OCI-M2 (cell line): ENCODE results near the gene CBX4.

Experiments
- DNase-seq: peaks from one replicate; lab custom pipeline; 2025; ENCODE audit not compliant: unreplicated experiment; lab: John Stamatoyannopoulos, UW

Gene CBX4

DNA sequence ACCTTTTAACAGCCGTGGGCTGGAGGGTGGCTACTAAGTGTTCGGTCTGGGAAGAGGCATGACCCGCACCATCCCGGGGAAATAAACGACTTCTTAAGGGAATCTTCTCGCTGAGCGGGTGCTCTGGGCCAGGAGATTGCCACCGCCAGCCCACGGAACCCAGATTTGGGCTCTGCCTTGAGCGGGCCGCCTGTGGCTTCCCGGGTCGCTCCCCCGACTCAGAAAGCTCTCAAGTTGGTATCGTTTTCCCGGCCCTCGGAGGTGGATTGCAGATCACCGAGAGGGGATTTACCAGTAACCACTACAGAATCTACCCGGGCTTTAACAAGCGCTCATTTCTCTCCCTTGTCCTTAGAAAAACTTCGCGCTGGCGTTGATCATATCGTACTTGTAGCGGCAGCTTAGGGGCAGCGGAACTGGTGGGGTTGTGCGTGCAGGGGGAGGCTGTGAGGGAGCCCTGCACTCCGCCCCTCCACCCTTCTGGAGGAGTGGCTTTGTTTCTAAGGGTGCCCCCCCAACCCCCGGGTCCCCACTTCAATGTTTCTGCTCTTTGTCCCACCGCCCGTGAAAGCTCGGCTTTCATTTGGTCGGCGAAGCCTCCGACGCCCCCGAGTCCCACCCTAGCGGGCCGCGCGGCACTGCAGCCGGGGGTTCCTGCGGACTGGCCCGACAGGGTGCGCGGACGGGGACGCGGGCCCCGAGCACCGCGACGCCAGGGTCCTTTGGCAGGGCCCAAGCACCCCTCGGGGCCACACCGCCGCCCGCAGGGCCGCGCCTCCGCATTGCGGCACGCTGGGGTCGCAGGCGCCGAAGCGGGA lies 3.6 kb upstream of the CBX4 start:
- no peak for DNase-seq

DNA sequence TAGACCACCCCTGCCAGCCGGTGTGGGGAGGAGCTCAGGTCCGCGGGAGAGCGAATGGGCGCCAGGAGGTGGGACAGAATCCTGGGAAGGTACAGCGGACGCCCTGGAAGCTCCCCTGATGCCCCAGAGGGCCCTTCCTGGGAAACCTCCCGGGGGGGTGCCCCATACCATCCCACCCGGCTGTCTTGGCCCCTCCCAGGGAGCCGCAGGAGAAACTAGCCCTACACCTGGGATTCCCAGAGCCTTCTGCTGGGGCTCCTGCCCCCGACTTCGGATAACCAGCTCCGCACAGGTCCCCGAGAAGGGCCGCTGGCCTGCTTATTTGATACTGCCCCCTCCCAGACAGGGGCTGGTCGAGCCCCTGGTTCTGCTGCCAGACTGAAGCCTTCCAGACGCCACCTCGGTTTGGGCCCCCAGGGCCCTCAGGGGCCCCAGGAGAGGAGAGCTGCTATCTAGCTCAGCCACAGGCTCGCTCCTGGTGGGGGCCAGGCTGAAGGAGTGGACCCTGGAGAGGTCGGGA lies 3.0 kb upstream of the CBX4 start:
- DNase-seq: no peak

DNA sequence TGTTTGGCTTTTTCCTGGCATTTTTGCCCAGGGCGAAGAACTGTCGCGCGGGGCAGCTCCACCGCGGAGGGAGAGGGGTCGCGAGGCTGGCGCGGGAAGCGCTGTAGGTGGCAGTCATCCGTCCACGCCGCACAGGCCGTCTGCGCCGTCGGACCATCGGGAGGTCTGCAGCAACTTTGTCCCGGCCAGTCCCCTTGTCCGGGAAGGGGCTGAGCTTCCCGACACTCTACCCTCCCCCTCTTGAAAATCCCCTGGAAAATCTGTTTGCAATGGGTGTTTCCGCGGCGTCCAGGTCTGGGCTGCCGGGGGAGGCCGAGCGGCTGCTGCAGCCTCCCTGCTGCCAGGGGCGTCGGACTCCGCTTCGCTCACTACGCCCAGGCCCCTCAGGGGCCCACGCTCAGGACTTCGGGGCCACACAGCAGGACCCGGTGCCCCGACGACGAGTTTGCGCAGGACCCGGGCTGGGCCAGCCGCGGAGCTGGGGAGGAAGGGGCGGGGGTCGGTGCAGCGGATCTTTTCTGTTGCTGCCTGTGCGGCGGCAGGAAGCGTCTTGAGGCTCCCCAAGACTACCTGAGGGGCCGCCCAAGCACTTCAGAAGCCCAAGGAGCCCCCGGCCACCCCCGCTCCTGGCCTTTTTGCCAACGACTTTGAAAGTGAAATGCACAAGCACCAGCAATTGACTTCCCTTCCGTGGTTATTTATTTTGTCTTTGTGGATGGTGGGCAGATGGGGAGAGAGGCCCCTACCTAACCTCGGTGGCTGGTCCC lies 2.3 kb upstream of the CBX4 start:
- DNase-seq: no peak

DNA sequence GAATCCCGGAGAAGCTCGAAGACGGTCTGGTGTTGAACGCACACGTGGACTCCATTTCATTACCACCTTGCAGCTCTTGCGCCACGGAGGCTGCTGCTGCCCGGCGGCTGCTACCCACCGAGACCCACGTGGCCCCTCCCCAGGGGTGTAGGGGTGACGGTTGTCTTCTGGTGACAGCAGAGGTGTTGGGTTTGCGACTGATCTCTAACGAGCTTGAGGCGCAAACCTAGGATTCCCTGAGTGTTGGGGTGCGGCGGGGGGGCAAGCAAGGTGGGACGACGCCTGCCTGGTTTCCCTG lies 1.7 kb upstream of the CBX4 start:
- DNase-seq: no peak

DNA sequence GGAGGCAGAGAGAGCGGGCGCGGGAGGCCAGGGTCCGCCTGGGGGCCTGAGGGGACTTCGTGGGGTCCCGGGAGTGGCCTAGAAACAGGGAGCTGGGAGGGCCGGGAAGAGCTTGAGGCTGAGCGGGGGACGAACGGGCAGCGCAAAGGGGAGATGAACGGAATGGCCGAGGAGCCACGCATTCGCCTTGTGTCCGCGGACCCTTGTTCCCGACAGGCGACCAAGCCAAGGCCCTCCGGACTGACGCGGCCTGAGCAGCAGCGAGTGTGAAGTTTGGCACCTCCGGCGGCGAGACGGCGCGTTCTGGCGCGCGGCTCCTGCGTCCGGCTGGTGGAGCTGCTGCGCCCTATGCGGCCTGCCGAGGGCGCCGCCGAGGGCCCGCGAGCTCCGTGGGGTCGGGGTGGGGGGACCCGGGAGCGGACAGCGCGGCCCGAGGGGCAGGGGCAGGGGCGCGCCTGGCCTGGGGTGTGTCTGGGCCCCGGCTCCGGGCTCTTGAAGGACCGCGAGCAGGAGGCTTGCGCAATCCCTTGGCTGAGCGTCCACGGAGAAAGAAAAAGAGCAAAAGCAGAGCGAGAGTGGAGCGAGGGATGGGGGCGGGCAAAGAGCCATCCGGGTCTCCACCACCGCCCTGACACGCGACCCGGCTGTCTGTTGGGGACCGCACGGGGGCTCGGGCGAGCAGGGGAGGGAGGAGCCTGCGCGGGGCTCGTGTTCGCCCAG lies 1.2 kb upstream of the CBX4 start:
- DNase-seq: no peak

DNA sequence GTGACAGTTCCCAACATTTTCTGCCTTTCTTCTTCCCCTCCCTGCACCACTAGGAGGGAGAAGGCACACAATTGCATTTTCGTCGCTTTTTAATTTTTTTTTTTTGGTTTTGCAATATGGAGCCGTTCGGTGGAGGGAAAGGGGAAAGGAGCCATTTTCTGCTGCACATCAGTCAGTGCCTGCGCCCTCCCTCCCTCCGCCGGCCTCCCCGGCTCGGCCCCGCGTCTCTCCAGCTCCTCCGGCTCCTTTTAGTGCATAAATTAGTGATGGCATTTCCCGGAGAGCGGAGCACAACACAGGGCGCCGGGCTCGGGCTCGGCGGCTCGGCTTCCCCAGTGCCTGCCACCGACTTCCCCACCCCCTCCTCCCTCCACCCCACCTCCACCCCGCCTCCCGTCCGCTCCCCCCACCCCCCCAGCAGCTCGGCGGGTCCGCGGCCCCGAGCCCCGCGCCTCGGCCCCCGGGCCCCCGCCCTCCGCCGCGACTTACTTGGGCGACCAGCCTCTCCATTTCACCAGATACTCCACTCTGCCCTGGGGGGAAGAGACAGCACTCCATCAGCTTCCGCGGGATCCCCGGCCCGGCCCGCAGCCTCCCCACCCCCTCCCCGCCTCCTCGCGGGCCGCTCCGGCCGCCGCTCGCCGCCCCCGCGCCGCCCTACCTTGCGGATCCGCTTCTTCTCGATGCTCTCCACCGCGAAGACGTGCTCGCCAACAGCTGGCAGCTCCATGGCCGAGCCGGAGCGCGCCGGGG lies 542 bp downstream of the CBX4 start:
- DNase-seq: no peak

DNA sequence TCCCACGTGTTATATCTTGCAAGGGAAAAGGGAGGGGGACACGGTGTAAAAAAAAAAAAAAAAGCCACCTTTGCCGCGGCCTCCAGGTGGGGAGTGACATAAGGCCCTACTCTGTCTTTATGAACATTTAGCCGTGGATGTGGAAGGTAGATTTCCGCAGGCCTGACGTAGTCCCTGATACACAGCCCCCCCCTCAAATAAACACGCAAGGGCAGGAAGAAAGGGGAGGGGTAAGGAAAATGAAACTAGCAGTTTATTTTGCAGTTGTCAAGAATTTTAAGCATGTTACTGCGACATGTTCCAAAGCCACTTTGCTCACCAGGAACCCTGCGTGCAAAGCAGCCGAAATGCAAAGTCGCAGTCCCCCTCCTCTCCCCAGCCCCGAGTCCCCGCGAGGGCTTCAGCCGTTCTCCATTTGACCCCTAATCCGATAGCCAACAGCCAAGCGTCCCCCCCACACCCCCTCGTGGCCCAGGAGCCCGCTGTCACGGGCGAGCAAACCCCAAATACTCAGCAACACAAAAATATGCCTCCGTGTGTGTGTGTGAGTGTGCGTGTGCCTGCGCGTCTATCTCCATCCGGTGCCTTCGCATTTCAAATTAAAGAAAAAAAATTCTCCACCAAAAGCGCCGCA lies 1.2 kb downstream of the CBX4 start:
- DNase-seq: no peak

DNA sequence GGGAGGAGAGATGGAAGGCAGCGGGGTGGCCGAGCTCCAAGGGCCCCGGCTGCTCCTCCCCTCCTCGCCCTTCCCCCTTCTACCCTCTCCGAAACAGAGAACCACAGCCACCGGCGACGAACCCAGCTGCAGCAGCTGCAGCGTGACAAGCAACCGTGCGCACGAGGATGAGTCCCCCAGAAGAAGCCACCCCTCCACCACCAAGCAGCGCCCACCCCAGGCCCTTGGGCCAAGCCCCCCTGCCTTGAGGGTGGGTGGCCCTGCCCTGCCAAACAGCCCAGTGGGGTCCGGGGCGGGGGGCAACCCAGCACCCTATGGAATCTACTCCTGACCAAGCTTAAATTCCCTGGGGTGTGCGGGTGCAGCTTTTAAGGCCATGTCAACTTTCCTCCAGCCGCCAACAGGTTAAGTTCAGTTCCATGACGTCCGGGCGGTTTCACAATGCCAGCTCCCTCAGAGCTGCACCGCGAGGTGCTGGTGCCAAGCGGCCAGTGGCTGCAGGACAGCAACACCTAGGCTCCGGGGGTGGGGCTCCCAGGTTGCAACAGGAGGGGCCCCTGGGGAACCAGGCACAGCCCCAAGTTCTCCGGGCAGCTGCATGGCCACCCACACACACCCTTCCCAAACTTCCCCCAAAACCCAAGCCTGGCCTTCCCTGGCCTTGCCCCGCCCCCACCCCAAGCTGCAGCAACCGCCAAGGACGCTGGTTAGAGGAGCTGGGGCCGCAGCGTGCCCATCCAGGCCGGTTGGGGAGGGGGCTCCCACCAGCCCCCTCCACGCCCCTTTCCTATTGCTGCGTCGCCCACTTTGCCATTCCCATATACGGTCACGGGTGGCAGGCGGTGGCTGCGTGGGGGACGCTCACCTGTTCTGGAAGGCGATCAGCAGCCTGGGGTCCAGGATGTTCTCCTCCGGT lies 2.0 kb downstream of the CBX4 start:
- DNase-seq: no peak

DNA sequence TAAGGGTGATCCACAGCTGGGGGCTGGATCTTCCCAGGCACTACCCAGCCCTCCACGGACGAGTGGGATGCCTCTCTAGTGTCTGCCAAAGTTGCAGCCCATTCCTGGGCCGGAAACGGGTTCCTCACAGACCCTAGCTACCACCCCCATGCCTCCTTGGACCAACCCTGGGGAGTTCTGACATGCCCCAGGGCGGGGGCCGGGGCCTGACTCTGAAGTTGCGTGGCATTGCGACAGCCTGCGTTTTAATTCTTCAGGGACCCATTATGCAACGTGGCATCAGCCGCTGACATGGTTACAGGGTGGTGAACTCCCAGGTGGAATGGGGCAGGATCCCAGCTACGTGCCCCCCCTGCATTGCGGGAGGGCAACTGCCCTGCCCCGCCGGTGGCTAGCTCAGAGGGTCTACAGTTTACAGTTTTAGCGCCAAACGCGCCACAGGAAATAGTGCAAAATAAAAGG lies 2.7 kb downstream of the CBX4 start:
- no peak for DNase-seq

DNA sequence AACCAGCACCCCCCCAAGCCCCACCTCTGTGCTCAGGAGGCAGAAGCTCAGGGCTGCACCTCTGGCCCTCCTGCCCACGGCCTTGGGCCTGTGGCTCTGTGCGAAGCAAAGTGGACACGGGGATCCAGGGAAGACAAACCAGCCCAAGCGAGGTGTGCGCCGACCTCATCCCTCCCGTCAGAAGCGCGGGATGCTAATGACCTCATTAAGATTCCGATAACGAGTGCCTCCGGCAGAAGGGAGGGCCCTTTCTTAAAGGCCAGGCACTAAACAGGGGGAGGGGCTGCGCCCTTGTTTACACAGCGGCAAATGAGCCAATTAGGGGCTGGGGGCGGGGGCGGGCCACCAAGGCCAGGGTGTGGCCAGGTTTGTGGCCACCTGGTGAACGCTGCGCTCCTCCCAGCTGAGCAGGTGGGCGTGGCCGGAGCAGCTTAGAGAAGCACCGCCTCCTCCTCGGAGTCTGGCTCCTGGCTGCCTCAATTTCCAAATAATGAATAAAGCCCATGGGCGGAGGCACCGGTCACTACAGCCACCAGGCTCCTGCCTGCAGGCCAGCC lies 3.2 kb downstream of the CBX4 start:
- DNase-seq: no peak

DNA sequence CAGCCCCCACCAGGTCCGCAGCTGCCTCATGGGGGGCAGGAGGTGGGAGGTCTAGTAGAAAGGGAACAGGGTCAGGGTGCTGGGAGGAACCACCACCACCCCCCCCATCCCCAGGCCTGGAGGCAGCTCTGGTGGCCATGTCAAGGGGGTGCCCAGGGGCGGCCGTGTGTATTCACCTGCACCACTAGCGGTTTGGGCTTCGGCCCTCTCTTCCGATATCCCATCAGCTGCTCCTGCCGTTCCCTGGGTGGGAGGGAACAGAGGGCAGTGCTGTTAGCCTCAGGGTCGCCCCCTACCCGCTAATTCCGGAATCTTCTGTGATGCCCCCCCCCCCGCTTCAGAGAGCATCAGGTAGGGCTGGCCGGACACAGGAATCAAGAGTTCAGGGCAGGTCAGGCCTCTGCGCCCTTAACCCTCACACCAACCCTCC lies 3.8 kb downstream of the CBX4 start:
- no peak for DNase-seq

DNA sequence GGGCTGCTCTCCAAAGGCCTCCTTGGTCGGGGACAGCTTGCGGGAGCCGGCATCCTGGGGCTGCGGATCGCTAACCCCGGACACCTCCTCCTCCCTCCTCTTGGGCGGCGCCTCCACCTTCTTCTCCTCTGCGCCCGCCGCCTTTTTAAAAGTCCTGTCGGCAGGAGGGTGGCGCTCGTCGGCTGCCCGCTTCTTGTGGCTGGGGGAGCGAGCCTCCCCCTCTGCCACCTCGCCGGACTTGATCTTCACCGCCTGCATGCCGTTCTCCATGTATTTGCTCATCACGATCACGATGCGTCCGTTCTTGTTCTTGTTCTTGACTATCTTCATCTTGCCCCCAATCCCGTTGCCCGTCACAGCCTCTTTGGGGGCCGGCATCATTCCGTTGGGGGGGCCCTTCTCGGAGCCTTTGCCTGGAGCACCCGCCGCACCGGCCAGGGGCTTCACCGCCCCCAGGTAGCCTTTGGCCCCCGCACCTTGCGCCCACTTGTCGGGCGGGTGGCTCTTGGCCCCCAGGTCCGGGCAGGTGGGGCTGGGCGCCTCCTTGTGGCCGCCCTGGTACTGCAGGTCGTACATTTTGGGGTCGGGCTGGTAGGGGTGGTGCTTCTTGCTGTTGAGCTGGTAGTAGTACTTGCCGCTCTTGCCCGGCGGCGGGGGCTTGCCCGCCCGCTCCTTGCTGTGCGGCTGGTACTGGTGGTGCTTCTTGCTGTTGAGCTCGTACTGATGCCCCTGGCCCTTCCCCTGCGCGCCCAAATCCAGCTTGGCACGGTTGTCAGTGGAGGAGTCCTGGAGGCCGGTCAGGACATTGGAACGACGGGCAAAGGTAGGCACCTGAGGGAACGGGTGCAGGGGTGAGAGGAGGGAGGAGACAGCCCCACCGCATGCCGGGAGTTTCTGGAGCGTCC lies 4.4 kb downstream of the CBX4 start:
- no peak for DNase-seq

DNA sequence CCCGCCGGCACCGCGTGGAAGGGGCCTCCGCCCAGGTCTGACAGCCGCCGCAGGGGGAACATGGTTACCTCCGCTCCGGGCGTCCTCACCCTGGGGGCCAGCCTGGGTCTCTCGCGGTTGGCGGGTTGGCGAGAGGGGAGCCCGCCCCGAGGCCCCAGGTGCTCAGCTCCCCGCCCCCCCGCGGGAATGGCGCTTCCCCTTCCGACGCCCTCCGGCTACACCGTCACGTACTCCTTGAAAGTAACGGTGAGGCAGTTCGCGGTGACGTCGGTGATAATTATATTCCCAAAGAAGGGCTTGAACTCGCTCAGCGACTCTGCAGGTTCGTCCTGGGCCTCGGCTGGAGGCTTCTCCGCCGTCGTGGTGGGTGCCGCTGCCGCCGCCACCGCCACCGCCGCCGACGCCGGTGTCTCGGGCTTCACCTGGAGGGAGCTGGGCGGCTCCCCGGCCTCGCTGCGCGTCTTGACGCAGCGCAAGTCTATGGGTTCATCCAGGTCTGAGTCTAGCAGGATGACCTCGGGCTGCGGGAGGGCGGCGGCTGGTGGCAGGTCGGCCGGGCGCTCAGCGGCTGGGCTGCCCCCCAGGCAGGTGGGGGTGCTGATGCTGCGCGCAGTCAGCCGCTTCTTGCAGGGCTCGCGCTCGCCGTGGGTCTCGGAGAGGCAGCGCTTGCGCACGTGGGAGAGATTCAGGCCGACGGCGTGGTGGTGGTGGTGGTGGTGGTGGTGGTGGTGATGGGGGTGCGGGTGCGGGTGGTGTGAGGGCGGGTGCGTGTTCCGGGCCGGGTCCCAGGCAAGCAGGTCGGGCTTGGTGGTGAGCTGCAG lies 5.3 kb downstream of the CBX4 start:
- no peak for DNase-seq

DNA sequence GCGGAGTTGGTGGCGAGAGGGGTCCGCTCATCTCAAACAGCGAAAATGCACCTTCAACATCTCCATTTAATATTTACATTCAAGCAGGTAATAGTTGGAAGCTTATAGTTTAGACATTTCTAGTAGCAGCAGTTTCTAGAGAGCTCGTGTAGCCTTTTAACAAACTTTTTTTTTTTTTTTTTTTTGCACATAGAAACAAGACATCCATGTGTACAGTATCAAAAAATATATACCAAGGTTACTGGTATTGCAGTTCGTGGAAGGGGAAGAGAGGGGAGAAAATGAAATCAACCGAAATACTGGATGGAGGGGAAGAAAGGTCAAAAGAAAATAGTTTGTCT lies 6.2 kb downstream of the CBX4 start:
- no peak for DNase-seq

DNA sequence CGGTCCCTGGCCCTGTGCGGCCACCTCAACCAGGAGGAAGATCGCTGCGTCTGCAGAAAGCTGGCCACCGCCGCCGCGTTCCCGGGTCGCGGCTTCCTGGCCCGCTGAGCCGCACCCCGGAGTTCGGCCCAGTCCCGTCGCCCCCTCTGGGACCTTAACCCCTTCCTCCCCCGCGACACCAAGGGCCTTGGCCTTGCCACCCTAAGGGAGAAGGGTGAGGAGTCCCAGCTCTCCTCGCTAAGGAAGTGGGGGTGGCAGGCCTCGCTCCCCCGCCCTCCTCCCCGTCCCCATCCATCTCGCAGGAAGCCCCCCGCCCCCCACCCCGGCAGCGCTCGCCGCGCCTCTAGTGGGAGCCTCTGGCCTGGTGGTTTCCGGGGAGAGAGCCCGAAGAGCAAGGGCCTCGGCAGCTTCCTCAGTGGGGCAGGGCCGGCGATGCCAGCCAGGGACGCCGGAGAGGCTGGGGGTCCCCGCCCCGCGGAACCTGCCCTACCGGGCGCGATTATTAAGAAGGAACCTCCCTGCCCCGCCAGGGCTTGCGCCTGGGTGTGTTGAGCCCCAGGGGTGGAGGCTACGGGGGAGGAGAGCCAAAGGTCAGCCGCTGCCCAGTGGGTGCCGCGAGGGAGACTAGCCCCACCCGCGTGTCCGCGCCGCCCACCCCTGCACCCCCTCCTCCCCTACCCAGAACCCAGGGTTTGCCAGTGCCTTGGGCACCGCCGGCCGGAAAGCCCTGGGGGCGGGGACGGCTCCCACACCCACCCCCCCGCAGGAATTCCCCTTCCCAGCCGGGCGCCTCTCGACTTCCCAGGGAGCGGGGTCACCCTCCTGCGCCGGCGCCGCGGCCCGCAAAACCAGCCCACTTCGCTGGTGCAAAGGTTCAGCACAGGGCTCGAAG lies 6.8 kb downstream of the CBX4 start:
- no peak for DNase-seq
